HG03565 (cell line): ENCODE measurements around the gene AIPL1.

Source experiments
- ATAC-seq: cut with Tn5 transposase; IDR thresholded peaks from one replicate; pipeline ENCODE4 v1.9.1; 2021; ENCODE audit warnings: mild to moderate bottlenecking, moderate library complexity; ENCODE audit not compliant: unreplicated experiment

The AIPL1 gene

GRCh38 chr17:6380915-6381438 lies 53.9 kb downstream of the AIPL1 start:
- ATAC-seq = no peak

- no peak for ATAC-seq
These were observed 57.0 kb downstream of the AIPL1 start for GRCh38 chr17:6377906-6378305.

GRCh38 chr17:6376931-6377361 lies 58.0 kb downstream of the AIPL1 start:
- ATAC-seq = no peak

DNA sequence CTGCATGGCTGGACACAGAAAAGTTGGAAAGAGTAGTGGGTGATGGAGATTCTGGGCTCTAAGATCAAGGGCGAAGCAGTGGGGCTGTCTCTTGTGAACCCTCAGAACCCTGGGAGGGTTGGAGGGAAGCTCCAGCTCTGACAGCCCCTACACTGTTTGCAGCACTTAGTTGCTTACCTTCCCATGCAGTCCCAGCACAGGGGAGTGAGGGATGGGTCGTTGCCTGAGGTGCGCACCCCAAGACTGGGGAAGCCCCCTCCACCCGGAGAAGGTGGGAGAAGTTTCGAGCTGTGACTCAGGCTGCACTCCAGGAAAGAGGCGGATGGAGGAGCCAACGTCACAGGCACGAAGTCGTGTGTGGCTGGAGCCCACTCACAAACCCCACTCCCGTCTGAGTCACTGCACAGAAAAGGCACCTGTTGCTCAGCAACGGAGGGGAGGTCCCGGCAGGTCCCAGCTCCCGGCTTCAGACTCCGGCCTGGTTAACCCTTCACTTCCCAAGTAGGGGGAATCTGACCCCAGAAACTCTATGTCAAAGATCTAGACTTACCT lies 60.1 kb downstream of the AIPL1 start:
- no peak for ATAC-seq

- ATAC-seq = no peak
These were observed 60.6 kb downstream of the AIPL1 start for GRCh38 chr17:6374271-6374691.
